Hepatocyte (in vitro differentiated cells): ENCODE results near the gene ZC3H4.

Experiments
- EZH2 ChIP-seq: fragments of 200-600 bp; sonication (generic); IDR thresholded peaks from 2 replicates; pipeline ENCODE4 v1.6.1; 2016; ENCODE audit warnings: antibody characterized with exemption, mild to moderate bottlenecking, borderline replicate concordance
- EZH2phosphoT487 ChIP-seq: fragments of 200-600 bp; sonication (generic); IDR thresholded peaks from one replicate; pipeline ENCODE4 v1.6.1; 2018; ENCODE audit warnings: antibody characterized with exemption, mild to moderate bottlenecking, low read depth, moderate library complexity; ENCODE audit not compliant: unreplicated experiment, severe bottlenecking
- TF ChIP-seq, protein P1 (sequence below): fragments of 200-600 bp; sonication (generic); IDR thresholded peaks from 2 replicates; pipeline ENCODE4 v1.5.1; 2016; ENCODE audit warnings: antibody characterized with exemption, mild to moderate bottlenecking; ENCODE audit not compliant: poor library complexity

DNA sequence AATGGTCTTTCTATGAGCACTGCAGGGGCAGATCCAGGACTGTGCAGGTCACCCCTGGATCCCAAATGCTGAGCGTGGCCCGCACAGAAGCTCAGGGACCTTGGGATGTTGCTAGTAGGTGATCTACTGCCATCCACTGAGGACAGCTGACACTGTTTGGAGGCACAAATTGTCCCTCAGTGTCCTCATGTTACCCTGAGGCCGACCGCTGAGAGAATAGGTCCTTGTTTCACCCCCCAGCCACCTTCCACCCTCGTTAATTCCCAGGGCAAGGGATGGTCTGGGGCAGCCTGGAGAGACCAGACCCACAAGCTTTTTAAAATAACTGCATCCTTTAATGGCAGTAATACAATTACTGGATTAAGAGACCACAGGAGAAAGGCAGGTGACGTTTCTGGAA is 49.7 kb downstream of the ZC3H4 start:
- TF ChIP-seq EZH2, result no peak
- TF ChIP-seq, protein P1, sequence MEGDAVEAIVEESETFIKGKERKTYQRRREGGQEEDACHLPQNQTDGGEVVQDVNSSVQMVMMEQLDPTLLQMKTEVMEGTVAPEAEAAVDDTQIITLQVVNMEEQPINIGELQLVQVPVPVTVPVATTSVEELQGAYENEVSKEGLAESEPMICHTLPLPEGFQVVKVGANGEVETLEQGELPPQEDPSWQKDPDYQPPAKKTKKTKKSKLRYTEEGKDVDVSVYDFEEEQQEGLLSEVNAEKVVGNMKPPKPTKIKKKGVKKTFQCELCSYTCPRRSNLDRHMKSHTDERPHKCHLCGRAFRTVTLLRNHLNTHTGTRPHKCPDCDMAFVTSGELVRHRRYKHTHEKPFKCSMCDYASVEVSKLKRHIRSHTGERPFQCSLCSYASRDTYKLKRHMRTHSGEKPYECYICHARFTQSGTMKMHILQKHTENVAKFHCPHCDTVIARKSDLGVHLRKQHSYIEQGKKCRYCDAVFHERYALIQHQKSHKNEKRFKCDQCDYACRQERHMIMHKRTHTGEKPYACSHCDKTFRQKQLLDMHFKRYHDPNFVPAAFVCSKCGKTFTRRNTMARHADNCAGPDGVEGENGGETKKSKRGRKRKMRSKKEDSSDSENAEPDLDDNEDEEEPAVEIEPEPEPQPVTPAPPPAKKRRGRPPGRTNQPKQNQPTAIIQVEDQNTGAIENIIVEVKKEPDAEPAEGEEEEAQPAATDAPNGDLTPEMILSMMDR, result no peak
- TF ChIP-seq EZH2phosphoT487, result no peak
